Caco-2 (cell line): Measurements from ENCODE around the gene FXR2. TPM values are rescaled to one million over a fixed set of nuclear protein-coding genes. Genes with fewer than 3 reads are reported as not detected.

Experiments used
- BruUV-seq: library from RNA; stranded (reverse); fragments of 400-500 nt; replicated peaks from 2 replicates; lab custom pipeline; 2021; lab: Mats Ljungman, UMichigan
- CTCF ChIA-PET: fragments of 300-600 bp; sonication (Branson Sonifier 250); formaldehyde crosslinking; loops from one replicate; lab custom pipeline; 2022; ENCODE audit warnings: antibody characterized with exemption; lab: Charles Lee
- POLR2A ChIA-PET: fragments of 300-600 bp; sonication (Branson Sonifier 250); formaldehyde crosslinking; loops from one replicate; lab custom pipeline; 2022; ENCODE audit warnings: antibody characterized with exemption; lab: Charles Lee
- DNase-seq, 2 experiments: peaks; one replicate each; pipeline versions ENCODE4 v3.0.0 to v3.0.0-alpha.2; 2020 to 2022
- H3K27me3 ChIP-seq: replicated peaks from 2 replicates; pipeline ENCODE4 v1.6.0; 2011; ENCODE audit warnings: low read length; ENCODE audit not compliant: control insufficient read depth, insufficient read depth
- H3K36me3 ChIP-seq: 2 replicates; pipeline ENCODE4 v1.5.1; 2011; ENCODE audit warnings: low read length; ENCODE audit not compliant: control insufficient read depth, insufficient read depth
- H3K4me1 ChIP-seq: fragments of 250-450 bp; sonication (Bioruptor Pico); 2 replicates; pipeline ENCODE4 v1.5.1; 2020; ENCODE audit warnings: mild to moderate bottlenecking
- H3K4me3 ChIP-seq: 2 replicates; pipeline ENCODE4 v1.5.1; 2011; ENCODE audit warnings: low read depth, mild to moderate bottlenecking, control low read depth, low read length
- H3K9me3 ChIP-seq: fragments of 250-450 bp; sonication (Bioruptor Pico); 2 replicates; pipeline ENCODE4 v1.5.1; 2020; ENCODE audit warnings: mild to moderate bottlenecking, moderate library complexity
- H3K27ac Mint-ChIP-seq: one replicate; pipeline ENCODE4 v1.8.0; 2022; ENCODE audit warnings: mixed read lengths; ENCODE audit not compliant: unreplicated experiment
- H3K27me3 Mint-ChIP-seq: one replicate; pipeline ENCODE4 v1.8.0; 2022; ENCODE audit warnings: mixed read lengths; ENCODE audit not compliant: insufficient read depth, unreplicated experiment
- H3K36me3 Mint-ChIP-seq: one replicate; pipeline ENCODE4 v1.8.0; 2022; ENCODE audit warnings: mild to moderate bottlenecking, mixed read lengths; ENCODE audit not compliant: insufficient read depth, unreplicated experiment
- H3K4me1 Mint-ChIP-seq: one replicate; pipeline ENCODE4 v1.8.0; 2022; ENCODE audit warnings: low read depth, mixed read lengths; ENCODE audit not compliant: unreplicated experiment
- H3K4me3 Mint-ChIP-seq: one replicate; pipeline ENCODE4 v1.8.0; 2022; ENCODE audit warnings: mild to moderate bottlenecking, moderate library complexity, mixed read lengths; ENCODE audit not compliant: unreplicated experiment
- H3K9me3 Mint-ChIP-seq: one replicate; pipeline ENCODE4 v1.8.0; 2022; ENCODE audit warnings: mixed read lengths; ENCODE audit not compliant: unreplicated experiment
- intact Hi-C: fragments of 100-400 bp; cut with micrococcal nuclease; formaldehyde crosslinking; loops from one replicate; pipeline ENCODE4 v1.10.0; 2022; ENCODE audit not compliant: unreplicated experiment
- total RNA-seq: library from RNA; stranded (reverse); gene quantifications from 2 replicates; pipeline ENCODE4 v1.2.3, GENCODE V29; 2022
- TF ChIP-seq, protein P1 (sequence below), 2 experiments: fragments of 200-600 bp in 1 of 2; IDR thresholded peaks; 1 replicate in 1 of 2; 2 replicates in 1 of 2; pipeline versions ENCODE4 v1.5.1 to v1.8.0; 2011 to 2022; ENCODE audit warnings: antibody characterized with exemption in 1 of 2, control low read depth in 1 of 2, inconsistent platforms in 1 of 2, low read depth in 1 of 2, low read length in 1 of 2, mild to moderate bottlenecking in 1 of 2, moderate library complexity in 1 of 2; ENCODE audit not compliant: insufficient read depth in 1 of 2, severe bottlenecking in 1 of 2, unreplicated experiment in 1 of 2

FXR2 gene
- total RNA-seq, 1 experiment from 2014 or later, result 25.3 TPM

DNA sequence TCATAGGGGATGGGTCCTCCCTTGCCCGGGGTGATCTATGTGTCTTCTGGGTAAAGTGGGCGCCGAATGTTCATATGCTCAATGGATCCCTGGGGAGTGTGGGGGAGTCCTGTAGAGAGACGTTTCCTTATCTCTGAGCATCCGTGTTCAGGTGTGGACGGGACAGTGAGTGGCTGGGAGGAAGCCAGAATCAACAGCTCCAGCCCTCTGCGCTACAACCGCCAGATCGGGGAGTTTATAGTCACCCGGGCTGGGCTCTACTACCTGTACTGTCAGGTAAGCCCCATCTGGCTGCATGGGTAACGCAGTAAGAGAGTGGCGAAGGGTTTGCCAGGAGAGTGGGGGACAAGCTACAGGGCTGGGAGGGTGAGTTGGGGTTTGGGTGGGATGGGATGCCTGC lies 58.1 kb downstream of the FXR2 start:
- Histone ChIP-seq H3K9me3 (no peaks in the 10 kb centered on the region), H3K27me3 (no peaks in the 10 kb centered on the region), H3K4me3 (no peak overlapping the region), H3K36me3 (no peaks in the 10 kb centered on the region), H3K4me1 (peaks cover 4% of the 10 kb centered on the region)
- no peaks in the 10 kb centered on the region for H3K27me3 Mint-ChIP-seq
- H3K9me3 Mint-ChIP-seq, result no peaks in the 10 kb centered on the region
- no TSS peak for BruUV-seq
- TF ChIP-seq, protein P1, sequence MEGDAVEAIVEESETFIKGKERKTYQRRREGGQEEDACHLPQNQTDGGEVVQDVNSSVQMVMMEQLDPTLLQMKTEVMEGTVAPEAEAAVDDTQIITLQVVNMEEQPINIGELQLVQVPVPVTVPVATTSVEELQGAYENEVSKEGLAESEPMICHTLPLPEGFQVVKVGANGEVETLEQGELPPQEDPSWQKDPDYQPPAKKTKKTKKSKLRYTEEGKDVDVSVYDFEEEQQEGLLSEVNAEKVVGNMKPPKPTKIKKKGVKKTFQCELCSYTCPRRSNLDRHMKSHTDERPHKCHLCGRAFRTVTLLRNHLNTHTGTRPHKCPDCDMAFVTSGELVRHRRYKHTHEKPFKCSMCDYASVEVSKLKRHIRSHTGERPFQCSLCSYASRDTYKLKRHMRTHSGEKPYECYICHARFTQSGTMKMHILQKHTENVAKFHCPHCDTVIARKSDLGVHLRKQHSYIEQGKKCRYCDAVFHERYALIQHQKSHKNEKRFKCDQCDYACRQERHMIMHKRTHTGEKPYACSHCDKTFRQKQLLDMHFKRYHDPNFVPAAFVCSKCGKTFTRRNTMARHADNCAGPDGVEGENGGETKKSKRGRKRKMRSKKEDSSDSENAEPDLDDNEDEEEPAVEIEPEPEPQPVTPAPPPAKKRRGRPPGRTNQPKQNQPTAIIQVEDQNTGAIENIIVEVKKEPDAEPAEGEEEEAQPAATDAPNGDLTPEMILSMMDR (IDR thresholded peaks at IDR 0.05; ENCODE audit: insufficient read depth in 1 of 2, low read depth in 1 of 2, low read length in 1 of 2, severe bottlenecking in 1 of 2, unreplicated experiment in 1 of 2), result no peak
- no peak overlapping the region for H3K4me3 Mint-ChIP-seq
- POLR2A ChIA-PET, result no interaction called here
- peaks cover 7% of the 10 kb centered on the region for H3K4me1 Mint-ChIP-seq
- DNase-seq, result no peak
- intact Hi-C loops, result no loop called here
- no peak overlapping the region for H3K27ac Mint-ChIP-seq
- CTCF ChIA-PET, result no interaction called here
- H3K36me3 Mint-ChIP-seq, result peaks cover 16% of the 10 kb centered on the region

DNA sequence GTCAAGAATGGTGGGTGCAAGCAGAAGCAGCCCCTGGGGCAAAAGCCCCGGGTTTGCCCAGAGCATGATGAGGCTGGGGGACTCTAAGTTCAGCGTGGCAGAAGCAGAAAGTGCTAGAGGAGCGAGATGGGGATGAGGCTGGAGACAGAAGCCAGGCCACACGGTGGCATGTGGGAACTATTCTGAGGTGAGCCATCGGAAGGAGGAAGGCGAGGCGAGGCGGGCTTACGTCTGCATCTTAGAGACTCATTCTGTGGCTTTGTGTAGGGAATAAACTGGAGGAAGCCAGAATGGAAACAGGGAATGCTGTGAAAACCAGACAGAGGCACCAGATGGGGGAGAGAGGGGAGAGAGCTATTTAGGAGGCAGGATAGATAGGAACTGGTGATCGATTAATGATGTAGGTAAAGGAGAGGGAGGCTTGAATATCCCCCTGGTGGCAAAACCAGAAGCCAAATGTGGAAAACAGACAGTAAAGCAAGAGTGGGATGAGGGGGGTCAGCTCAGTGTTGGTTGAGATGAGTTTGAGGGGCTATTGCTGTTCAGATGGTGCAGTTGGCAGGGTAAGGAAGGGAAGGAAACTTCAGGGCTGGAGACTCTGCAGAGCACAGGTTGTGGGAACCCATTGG lies 59.3 kb downstream of the FXR2 start:
- no peak overlapping the region for H3K27ac Mint-ChIP-seq
- CTCF ChIA-PET, result no interaction called here

DNA sequence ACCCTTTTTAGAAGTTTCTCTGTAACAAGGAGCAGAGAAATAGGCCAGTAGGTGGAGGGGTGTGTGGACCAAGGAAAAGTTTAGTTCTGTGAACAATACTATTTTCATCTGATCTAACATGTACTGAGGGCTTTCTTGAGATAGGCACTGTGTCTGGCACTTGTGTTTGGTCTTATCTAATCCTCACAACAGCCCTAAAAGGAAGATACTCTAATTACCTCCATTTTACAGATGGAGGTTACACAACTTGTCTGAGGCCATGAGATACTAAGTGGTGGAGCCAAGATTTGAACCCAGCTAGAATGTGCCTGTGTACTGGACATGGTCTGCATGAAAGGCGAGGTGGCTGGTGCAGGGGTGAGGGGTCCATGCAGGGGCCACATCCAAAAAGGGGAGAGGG lies 61.3 kb downstream of the FXR2 start:
- H3K36me3 Mint-ChIP-seq, result peaks cover 9% of the 10 kb centered on the region
- intact Hi-C loops, result no loop called here
- H3K4me1 Mint-ChIP-seq, result peaks cover 17% of the 10 kb centered on the region
- POLR2A ChIA-PET, result no interaction called here
- Histone ChIP-seq H3K9me3 (no peaks in the 10 kb centered on the region), H3K4me1 (peaks cover 4% of the 10 kb centered on the region; the same call in 1 of the 2 replicates), H3K4me3 (no peak overlapping the region), H3K27me3 (no peaks in the 10 kb centered on the region), H3K36me3 (no peaks in the 10 kb centered on the region)
- TF ChIP-seq, protein P1 (IDR thresholded peaks at IDR 0.05; ENCODE audit: insufficient read depth in 1 of 2, low read depth in 1 of 2, low read length in 1 of 2, severe bottlenecking in 1 of 2, unreplicated experiment in 1 of 2), result no peak
- H3K9me3 Mint-ChIP-seq, result no peaks in the 10 kb centered on the region
- H3K27me3 Mint-ChIP-seq, result no peaks in the 10 kb centered on the region
- H3K27ac Mint-ChIP-seq, result no peak overlapping the region
- no peak overlapping the region for H3K4me3 Mint-ChIP-seq
- CTCF ChIA-PET, result no interaction called here
- no TSS peak for BruUV-seq
- no peak for DNase-seq

More for the DNA sequence above, 59.3 kb downstream of the FXR2 start:
- peaks cover 9% of the 10 kb centered on the region for H3K36me3 Mint-ChIP-seq
- DNase-seq, result no peak
- Histone ChIP-seq H3K36me3 (no peaks in the 10 kb centered on the region), H3K4me1 (peaks cover 4% of the 10 kb centered on the region; the same call in 1 of the 2 replicates), H3K27me3 (no peaks in the 10 kb centered on the region), H3K4me3 (no peak overlapping the region), H3K9me3 (no peaks in the 10 kb centered on the region)
- intact Hi-C loops, result no loop called here
- peaks cover 17% of the 10 kb centered on the region for H3K4me1 Mint-ChIP-seq
- TF ChIP-seq, protein P1 (IDR thresholded peaks at IDR 0.05; ENCODE audit: insufficient read depth in 1 of 2, low read depth in 1 of 2, low read length in 1 of 2, severe bottlenecking in 1 of 2, unreplicated experiment in 1 of 2), result no peak
- no peaks in the 10 kb centered on the region for H3K9me3 Mint-ChIP-seq
- BruUV-seq, result no TSS peak
- POLR2A ChIA-PET, result no interaction called here
- H3K27me3 Mint-ChIP-seq, result no peaks in the 10 kb centered on the region
- H3K4me3 Mint-ChIP-seq, result no peak overlapping the region
